GM12891 (cell line): ENCODE data around the gene ZNF143.

Experiments
- POLR2A ChIP-seq: IDR thresholded peaks from 2 replicates; pipeline ENCODE4 v1.6.1; 2011; ENCODE audit warnings: low read depth, low read length, control low read depth
- POLR2AphosphoS5 ChIP-seq: IDR thresholded peaks from 2 replicates; pipeline ENCODE4 v1.6.1; 2011; ENCODE audit warnings: low read depth, low read length, control low read depth

GRCh38 chr11:9530901-9531625 is 70.3 kb downstream of the ZNF143 start:
- TF ChIP-seq POLR2AphosphoS5 (no peak), POLR2A (no peak)
